GM12891 (cell line): ENCODE data around the gene CABLES1.

Source experiments
- POLR2A ChIP-seq: IDR thresholded peaks from 2 replicates; pipeline ENCODE4 v1.6.1; 2011; ENCODE audit warnings: low read depth, low read length, control low read depth
- POLR2AphosphoS5 ChIP-seq: IDR thresholded peaks from 2 replicates; pipeline ENCODE4 v1.6.1; 2011; ENCODE audit warnings: low read depth, low read length, control low read depth

GRCh38 chr18:23231340-23232021 lies 96.2 kb downstream of the CABLES1 start:
- TF ChIP-seq POLR2AphosphoS5, result no peak
- TF ChIP-seq POLR2A, result no peak
